Natural killer cell (primary cell): ENCODE data around the gene SBNO2. TPM values are rescaled to one million over a fixed set of nuclear protein-coding genes. Genes with fewer than 3 reads are reported as not detected.

ENCODE experiments used
- ATAC-seq, 3 donors: fragments of 150-1000 bp in 2 of 3; fragments of 200-7000 bp in 1 of 3; cut with Tn5 transposase; 1 replicate in 1 of 3; 2 replicates in 2 of 3; pipeline ENCODE4 v1.10.0; 2021; ENCODE audit warnings: mild to moderate bottlenecking in 2 of 3, moderate library complexity in 2 of 3
- DNase-seq, 2 donors: peaks; one replicate each; pipeline versions ENCODE4 v3.0.0 to v3.0.0-alpha.2; 2013 to 2021; ENCODE audit warnings: mixed read lengths in 1 of 2
- H3K27ac ChIP-seq: one replicate; pipeline ENCODE4 v1.5.1; 2013; ENCODE audit warnings: mild to moderate bottlenecking, low read length
- H3K27me3 ChIP-seq: one replicate; pipeline ENCODE4 v1.6.1; 2013; ENCODE audit warnings: low read length; ENCODE audit not compliant: control insufficient read depth, insufficient read depth
- H3K36me3 ChIP-seq: one replicate; pipeline ENCODE4 v1.6.1; 2013; ENCODE audit warnings: low read length; ENCODE audit not compliant: control insufficient read depth, insufficient read depth
- H3K4me1 ChIP-seq: one replicate; pipeline ENCODE4 v1.6.1; 2013; ENCODE audit warnings: low read length; ENCODE audit not compliant: control insufficient read depth, insufficient read depth
- H3K4me3 ChIP-seq: one replicate; pipeline ENCODE4 v1.5.1; 2013; ENCODE audit warnings: low read length
- H3K9me3 ChIP-seq: one replicate; pipeline ENCODE4 v1.6.1; 2013; ENCODE audit warnings: low read length; ENCODE audit not compliant: control insufficient read depth, insufficient read depth
- H3K27ac Mint-ChIP-seq, 2 donors: one replicate each; pipeline ENCODE4 v1.8.0; 2022; ENCODE audit warnings: mild to moderate bottlenecking in 2 of 2, mixed read lengths in 2 of 2, moderate library complexity in 1 of 2
- H3K27me3 Mint-ChIP-seq, 2 donors: one replicate each; pipeline ENCODE4 v1.8.0; 2022; ENCODE audit warnings: low read depth in 2 of 2, mixed read lengths in 2 of 2
- H3K36me3 Mint-ChIP-seq: one replicate; pipeline ENCODE4 v1.8.0; 2022; ENCODE audit warnings: mixed read lengths
- H3K4me1 Mint-ChIP-seq, 2 donors: one replicate each; pipeline ENCODE4 v1.8.0; 2022; ENCODE audit warnings: mixed read lengths in 2 of 2
- H3K4me3 Mint-ChIP-seq: one replicate; pipeline ENCODE4 v1.8.0; 2022; ENCODE audit warnings: mild to moderate bottlenecking, moderate library complexity, mixed read lengths
- H3K9me3 Mint-ChIP-seq, 2 donors: one replicate each; pipeline ENCODE4 v1.8.0; 2022; ENCODE audit warnings: mixed read lengths in 2 of 2
- CTCF ChIP-seq: fragments of 200-600 bp; IDR thresholded peaks from one replicate; pipeline ENCODE4 v1.8.0; 2022; ENCODE audit warnings: antibody characterized with exemption
- WGBS: methylation state at CpG from one replicate; pipeline ENCODE4 v1.1.7; 2013; ENCODE audit warnings: missing lambda C conversion rate; ENCODE audit not compliant: insufficient coverage; 5-methylcytosine and 5-hydroxymethylcytosine counted together
- intact Hi-C: fragments of 100-400 bp; cut with micrococcal nuclease; formaldehyde crosslinking; loops from one replicate; pipeline ENCODE4 v1.14.2; 2022
- total RNA-seq, 4 donors: library from RNA; stranded (reverse); fragments of 120-200 nt in 1 of 4; gene quantifications; one replicate each; pipeline versions ENCODE4 v1.2.3 to v1.2.4, GENCODE V29; 2013 to 2022

Gene SBNO2
- total RNA-seq, 3 donors from 2014 or later (not counting 1 experiment from before 2014, with no cell fraction given) = 92.0 to 106 (median 94.3) TPM

- peaks cover 30% of the 10 kb centered on the region for H3K36me3 ChIP-seq
- H3K36me3 Mint-ChIP-seq = no peaks in the 10 kb centered on the region
- intact Hi-C loops = no loop called here
- H3K27ac ChIP-seq = no peak overlapping the region
- no peak overlapping the region for H3K4me3 ChIP-seq
- ATAC-seq = no peak
- 96% methylated on average over 89 of the region's 89 CpGs for WGBS
- no peaks in the 10 kb centered on the region for H3K27me3 Mint-ChIP-seq
- no peaks in the 10 kb centered on the region for H3K9me3 ChIP-seq
- no peak for TF ChIP-seq CTCF
- peaks cover 0 to 1% of the 10 kb centered on the region in 2 donors for H3K4me1 Mint-ChIP-seq
- H3K4me3 Mint-ChIP-seq = no peak overlapping the region
- H3K27me3 ChIP-seq = no peaks in the 10 kb centered on the region
- H3K4me1 ChIP-seq = peaks cover 25% of the 10 kb centered on the region
- H3K9me3 Mint-ChIP-seq = no peaks in the 10 kb centered on the region
- no peak overlapping the region for H3K27ac Mint-ChIP-seq
- no peak for DNase-seq
These were observed 65.6 kb downstream of the SBNO2 start for GRCh38 chr19:1108291-1109031.

GRCh38 chr19:1107661-1108261 lies 66.3 kb downstream of the SBNO2 start:
- Histone ChIP-seq H3K9me3 (no peaks in the 10 kb centered on the region), H3K27me3 (no peaks in the 10 kb centered on the region), H3K4me1 (peaks cover 25% of the 10 kb centered on the region), H3K4me3 (no peak overlapping the region), H3K27ac (no peak overlapping the region), H3K36me3 (peaks cover 28% of the 10 kb centered on the region)
- 95% methylated on average over 25 of the region's 25 CpGs for WGBS
- Mint-ChIP-seq H3K4me1 (peaks cover 0 to 8% of the 10 kb centered on the region in 2 donors), H3K27ac (no peak overlapping the region), H3K9me3 (no peaks in the 10 kb centered on the region), H3K27me3 (no peaks in the 10 kb centered on the region), H3K36me3 (no peaks in the 10 kb centered on the region), H3K4me3 (no peak overlapping the region)
- ATAC-seq (no peak), DNase-seq (peak in 1 of 2 donors; percentile 23)
- no peak for TF ChIP-seq CTCF
- intact Hi-C loops = no loop called here

- intact Hi-C loops = no loop called here
- Mint-ChIP-seq H3K36me3 (no peaks in the 10 kb centered on the region), H3K27ac (peak overlapping the region; percentile 11 to 45), H3K4me3 (peak overlapping the region; percentile 40), H3K9me3 (no peaks in the 10 kb centered on the region), H3K4me1 (peaks cover 0 to 11% of the 10 kb centered on the region in 2 donors), H3K27me3 (no peaks in the 10 kb centered on the region)
- no peak overlapping the region for H3K4me3 ChIP-seq
- no peak overlapping the region for H3K27ac ChIP-seq
- peaks cover 32% of the 10 kb centered on the region for H3K4me1 ChIP-seq
- DNase-seq = peak in 1 of 2 donors; percentile 29
- no peak for ATAC-seq
- no peaks in the 10 kb centered on the region for H3K9me3 ChIP-seq
- TF ChIP-seq CTCF = no peak
- peaks cover 25% of the 10 kb centered on the region for H3K36me3 ChIP-seq
- no peaks in the 10 kb centered on the region for H3K27me3 ChIP-seq
- 88% methylated on average over 17 of the region's 17 CpGs for WGBS
These were observed 67.0 kb downstream of the SBNO2 start for GRCh38 chr19:1106841-1107660.
